ENCODE results near the gene B4GALT1. TPM values are rescaled to one million over a fixed set of nuclear protein-coding genes. Genes with fewer than 3 reads are reported as not detected.

The B4GALT1 gene
- total and polyA plus RNA-seq, 2 experiments from 2014 or later, result 63.9 to 78.3 TPM

DNA sequence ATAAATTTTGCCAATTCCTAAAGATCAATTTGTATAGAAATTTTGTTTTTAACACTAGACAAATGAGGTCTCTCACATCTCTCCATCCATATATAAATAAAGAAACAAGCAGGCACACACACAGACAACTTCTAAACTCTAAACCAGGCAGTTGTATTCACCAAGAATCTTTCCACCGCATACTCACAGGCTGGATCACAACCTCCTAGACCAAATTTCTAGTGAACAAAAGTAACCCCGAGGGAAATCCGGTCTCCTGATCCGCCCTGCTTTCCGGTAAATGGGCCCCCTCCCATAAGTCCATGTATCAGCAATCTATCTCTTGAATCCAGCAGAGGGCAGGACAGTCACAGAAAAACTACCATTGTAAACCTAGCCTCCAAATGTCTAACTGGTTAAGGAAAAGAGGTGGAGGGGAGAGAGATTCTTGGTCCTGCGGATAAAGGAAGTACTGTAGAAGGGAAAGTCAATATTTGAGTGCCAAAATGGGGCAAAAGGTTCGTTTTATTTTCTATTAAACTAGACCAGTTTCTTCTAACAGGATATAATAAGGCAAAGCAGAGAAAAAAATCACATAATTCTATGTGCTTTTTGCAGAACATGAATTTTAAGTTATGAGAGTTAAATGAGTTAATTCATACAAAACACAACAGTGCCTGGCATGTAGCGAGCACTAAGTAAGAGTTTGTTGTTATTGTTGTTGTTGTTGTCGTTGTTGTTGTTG lies 85.8 kb downstream of the B4GALT1 start:
- Histone ChIP-seq H3K9me2 (replicated peaks; ENCODE audit: insufficient read depth) (no peaks in the 10 kb centered on the region), H3K79me2 (peaks cover under 1% of the 10 kb centered on the region), H4K20me1 (ENCODE audit: insufficient read depth, poor library complexity, severe bottlenecking) (no peaks in the 10 kb centered on the region), H3K27ac (peak overlapping the region; percentile 47), H2AFZ (peak overlapping the region; percentile 34), H3K4me2 (peak overlapping the region; percentile 63), H3K4me1 (ENCODE audit: insufficient read depth) (no peaks in the 10 kb centered on the region), H3K9me3 (ENCODE audit: low read depth) (no peaks in the 10 kb centered on the region), H3K4me3 (no peak overlapping the region), H3K27me3 (no peaks in the 10 kb centered on the region), H3K36me3 (replicated peaks; ENCODE audit: insufficient read depth, low read depth) (no peaks in the 10 kb centered on the region)
- TF ChIP-seq, protein P1, sequence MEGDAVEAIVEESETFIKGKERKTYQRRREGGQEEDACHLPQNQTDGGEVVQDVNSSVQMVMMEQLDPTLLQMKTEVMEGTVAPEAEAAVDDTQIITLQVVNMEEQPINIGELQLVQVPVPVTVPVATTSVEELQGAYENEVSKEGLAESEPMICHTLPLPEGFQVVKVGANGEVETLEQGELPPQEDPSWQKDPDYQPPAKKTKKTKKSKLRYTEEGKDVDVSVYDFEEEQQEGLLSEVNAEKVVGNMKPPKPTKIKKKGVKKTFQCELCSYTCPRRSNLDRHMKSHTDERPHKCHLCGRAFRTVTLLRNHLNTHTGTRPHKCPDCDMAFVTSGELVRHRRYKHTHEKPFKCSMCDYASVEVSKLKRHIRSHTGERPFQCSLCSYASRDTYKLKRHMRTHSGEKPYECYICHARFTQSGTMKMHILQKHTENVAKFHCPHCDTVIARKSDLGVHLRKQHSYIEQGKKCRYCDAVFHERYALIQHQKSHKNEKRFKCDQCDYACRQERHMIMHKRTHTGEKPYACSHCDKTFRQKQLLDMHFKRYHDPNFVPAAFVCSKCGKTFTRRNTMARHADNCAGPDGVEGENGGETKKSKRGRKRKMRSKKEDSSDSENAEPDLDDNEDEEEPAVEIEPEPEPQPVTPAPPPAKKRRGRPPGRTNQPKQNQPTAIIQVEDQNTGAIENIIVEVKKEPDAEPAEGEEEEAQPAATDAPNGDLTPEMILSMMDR (IDR thresholded peaks at IDR 0.05; ENCODE audit: poor library complexity), result peak; percentile 96
- TF ChIP-seq EZH2 (IDR thresholded peaks at IDR 0.05; ENCODE audit: borderline replicate concordance), result no peak
- DNase-seq (ENCODE audit: low spot score), result peak; percentile 85
- 20% methylated on average over 9 of the region's 9 CpGs for WGBS (ENCODE audit: low lambda C conversion rate, missing lambda C conversion rate)

DNA sequence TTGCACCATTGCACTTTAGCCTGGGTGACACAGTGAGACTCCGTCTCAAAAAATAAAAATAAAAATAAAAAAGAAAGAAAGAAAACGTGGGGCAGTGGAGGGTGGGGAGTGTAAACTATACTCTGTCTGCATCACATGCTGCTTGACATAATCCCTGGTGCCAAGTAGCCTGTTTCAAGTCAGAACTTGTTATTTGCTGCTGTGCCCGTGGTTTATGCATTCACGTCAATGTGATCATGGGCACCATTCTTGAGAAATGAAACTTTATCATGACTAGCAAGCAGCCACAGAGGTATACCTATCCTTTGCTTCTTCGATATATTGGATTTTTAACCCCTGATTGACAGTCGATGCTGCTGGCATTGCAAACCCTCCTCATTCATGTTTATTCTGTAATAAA lies 86.6 kb downstream of the B4GALT1 start:
- Histone ChIP-seq H3K27ac (peak overlapping the region; percentile 47), H3K36me3 (replicated peaks; ENCODE audit: insufficient read depth, low read depth) (no peaks in the 10 kb centered on the region), H3K4me3 (no peak overlapping the region), H4K20me1 (ENCODE audit: insufficient read depth, poor library complexity, severe bottlenecking) (no peaks in the 10 kb centered on the region), H3K9me2 (replicated peaks; ENCODE audit: insufficient read depth) (no peaks in the 10 kb centered on the region), H3K9me3 (ENCODE audit: low read depth) (no peaks in the 10 kb centered on the region), H3K27me3 (no peaks in the 10 kb centered on the region), H3K79me2 (peaks cover 8% of the 10 kb centered on the region), H3K4me2 (peak overlapping the region; percentile 63), H2AFZ (no peak overlapping the region), H3K4me1 (ENCODE audit: insufficient read depth) (peaks cover 1% of the 10 kb centered on the region)
- TF ChIP-seq, protein P1 (IDR thresholded peaks at IDR 0.05; ENCODE audit: poor library complexity), result no peak
- DNase-seq (ENCODE audit: low spot score), result no peak
- WGBS (ENCODE audit: low lambda C conversion rate, missing lambda C conversion rate), result 81% methylated on average over 6 of the region's 6 CpGs

DNA sequence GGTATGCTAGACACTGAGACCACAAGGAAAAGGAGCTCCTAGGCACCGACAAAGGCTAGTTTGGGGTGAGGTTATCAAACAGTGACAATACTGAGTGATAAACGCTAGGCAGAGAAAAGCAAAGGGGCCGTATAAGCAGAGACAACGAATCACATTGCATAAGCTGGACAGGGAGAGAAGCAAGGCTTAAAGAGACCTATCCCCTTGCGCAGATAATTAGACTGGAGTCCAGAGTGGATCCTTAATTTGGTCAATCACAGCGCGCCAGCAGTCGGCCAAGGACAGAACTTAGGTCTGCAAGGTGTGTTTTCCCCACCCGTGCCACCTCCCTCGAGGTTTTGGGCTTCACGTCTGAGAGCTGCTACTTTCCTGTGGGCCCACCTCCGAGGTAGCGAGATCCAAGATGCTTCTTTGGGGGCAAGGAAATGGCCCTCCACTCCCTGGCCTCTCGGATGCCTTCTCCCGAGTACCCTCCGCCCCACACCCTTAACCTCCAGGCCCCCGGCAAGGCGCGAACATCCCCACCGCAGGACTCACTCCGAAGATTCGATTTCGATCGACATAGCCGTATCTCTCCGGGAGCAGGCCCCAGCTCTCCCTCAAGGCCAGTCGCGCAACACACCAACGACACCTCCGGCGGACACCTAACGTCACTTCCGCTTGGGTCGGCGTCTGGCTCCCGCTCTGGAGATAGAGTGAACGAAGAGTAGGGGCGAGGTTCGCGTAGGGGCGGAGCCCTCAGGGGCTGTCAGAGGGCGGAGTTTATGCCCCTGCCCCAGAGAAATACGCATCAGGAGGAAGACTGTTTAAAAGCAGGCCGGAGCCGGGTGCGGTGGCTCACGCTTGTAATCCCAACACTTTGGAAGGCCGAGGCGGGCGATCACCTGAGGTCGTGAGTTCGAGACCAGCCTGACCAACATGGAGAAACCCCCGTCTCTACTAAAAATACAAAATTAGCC lies 90.8 kb downstream of the B4GALT1 start, which contains the start of gene SMU1:
Gene SMU1 (minus strand): TSS at position 629 of the 959 bp plus-strand sequence. CDS start 66 bp downstream, at position 563.
- peak within 1 kb of the TSS; percentile 88 for H3K4me2 ChIP-seq
- peak within 1 kb of the TSS; percentile 44 for H2AFZ ChIP-seq
- peak within 1 kb of the TSS; percentile 93 for H3K27ac ChIP-seq
- no peaks in the 10 kb centered on the region for H3K36me3 ChIP-seq (replicated peaks; ENCODE audit: insufficient read depth, low read depth)
- H3K9me3 ChIP-seq (ENCODE audit: low read depth), result no peaks in the 10 kb centered on the region
- peak; percentile 98 for DNase-seq (ENCODE audit: low spot score)
- no peaks in the 10 kb centered on the region for H4K20me1 ChIP-seq (ENCODE audit: insufficient read depth, poor library complexity, severe bottlenecking)
- H3K27me3 ChIP-seq, result no peaks in the 10 kb centered on the region
- peaks cover 50% of the 10 kb centered on the region for H3K79me2 ChIP-seq
- H3K9me2 ChIP-seq (replicated peaks; ENCODE audit: insufficient read depth), result no peaks in the 10 kb centered on the region
- 2% methylated on average over 51 of the region's 53 CpGs for WGBS (ENCODE audit: low lambda C conversion rate, missing lambda C conversion rate)
- TF ChIP-seq EZH2 (IDR thresholded peaks at IDR 0.05; ENCODE audit: borderline replicate concordance) (no peak), EZH2phosphoT487 (IDR thresholded peaks at IDR 0.05; ENCODE audit: low read depth, severe bottlenecking, unreplicated experiment) (no peak)
- TF ChIP-seq, protein P1 (IDR thresholded peaks at IDR 0.05; ENCODE audit: poor library complexity), result no peak
- peak within 1 kb of the TSS; percentile 61 for H3K4me3 ChIP-seq
- peaks cover 4% of the 10 kb centered on the region for H3K4me1 ChIP-seq (ENCODE audit: insufficient read depth)

Measured in hepatocyte (in vitro differentiated cells).